ENCODE results near the gene BBX. TPM values are rescaled to one million over a fixed set of nuclear protein-coding genes. Genes with fewer than 3 reads are reported as not detected.
A peak's percentile ranks its signal among the peaks of the same experiment; 100 is the strongest.

Gene BBX
- total RNA-seq, 1 donor: 81.8 TPM

- DNase-seq (ENCODE audit: low read depth): no peak
- TF ChIP-seq CTCF (IDR thresholded peaks at IDR 0.05; ENCODE audit: insufficient read depth, low read length): no peak
- no peak overlapping the region for H3K4me3 ChIP-seq (ENCODE audit: low read depth, low read length)
Observed at GRCh38 chr3:107800710-107801109, 277.9 kb downstream of the BBX start.

- DNase-seq (ENCODE audit: low read depth): no peak
- no peak overlapping the region for H3K4me3 ChIP-seq (ENCODE audit: low read depth, low read length)
- no peak for TF ChIP-seq CTCF (IDR thresholded peaks at IDR 0.05; ENCODE audit: insufficient read depth, low read length)
Observed at GRCh38 chr3:107803170-107803569, 280.4 kb downstream of the BBX start.

- no peak for DNase-seq (ENCODE audit: low read depth)
- TF ChIP-seq CTCF (IDR thresholded peaks at IDR 0.05; ENCODE audit: insufficient read depth, low read length): no peak
- no peak overlapping the region for H3K4me3 ChIP-seq (ENCODE audit: low read depth, low read length)
Observed at GRCh38 chr3:107806021-107806420, 283.3 kb downstream of the BBX start.

GRCh38 chr3:107806536-107806935 is 283.8 kb downstream of the BBX start:
- DNase-seq (ENCODE audit: low read depth): no peak
- no peak for TF ChIP-seq CTCF (IDR thresholded peaks at IDR 0.05; ENCODE audit: insufficient read depth, low read length)
- no peak overlapping the region for H3K4me3 ChIP-seq (ENCODE audit: low read depth, low read length)

- H3K4me3 ChIP-seq (ENCODE audit: low read depth, low read length): no peak overlapping the region
- TF ChIP-seq CTCF (IDR thresholded peaks at IDR 0.05; ENCODE audit: insufficient read depth, low read length): no peak
- DNase-seq (ENCODE audit: low read depth): no peak
Observed at GRCh38 chr3:107810171-107811071, 287.7 kb downstream of the BBX start.

GRCh38 chr3:107813026-107813425 is 290.3 kb downstream of the BBX start:
- no peak overlapping the region for H3K4me3 ChIP-seq (ENCODE audit: low read depth, low read length)
- no peak for TF ChIP-seq CTCF (IDR thresholded peaks at IDR 0.05; ENCODE audit: insufficient read depth, low read length)
- peak; percentile 46 for DNase-seq (ENCODE audit: low read depth)
